ENCODE results near the gene PCDHGA11. TPM values are rescaled to one million over a fixed set of nuclear protein-coding genes. Genes with fewer than 3 reads are reported as not detected.
"Not testable (repeated sequence)": the region's sequence is repeated elsewhere in the genome, so short reads cannot be mapped to it uniquely, and the experiment has no call there.

The PCDHGA11 gene
- total RNA-seq, 4 donors from 2014 or later: 3.0 to 5.8 (median 4.5) TPM

DNA sequence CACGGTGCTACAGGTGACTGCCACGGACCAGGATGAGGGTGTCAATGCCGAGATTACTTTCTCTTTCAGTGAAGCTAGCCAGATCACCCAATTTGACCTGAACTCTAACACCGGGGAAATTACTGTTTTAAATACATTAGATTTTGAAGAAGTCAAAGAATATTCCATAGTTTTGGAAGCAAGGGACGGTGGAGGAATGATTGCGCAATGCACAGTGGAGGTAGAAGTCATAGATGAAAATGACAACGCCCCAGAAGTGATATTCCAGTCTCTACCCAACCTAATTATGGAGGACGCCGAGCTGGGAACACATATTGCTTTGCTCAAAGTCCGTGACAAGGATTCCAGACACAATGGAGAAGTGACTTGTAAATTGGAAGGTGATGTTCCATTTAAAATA lies 32.2 kb upstream of the PCDHGA11 start:
- no peak overlapping the region for H3K27ac ChIP-seq (replicated peaks in 1 of 4)
- H3K27me3 ChIP-seq: peaks cover 0 to 17% (median 0%) of the 10 kb centered on the region in 4 donors
- no peak for TF ChIP-seq POLR2A (IDR thresholded peaks at IDR 0.05; ENCODE audit: low read depth)
- TF ChIP-seq POLR2AphosphoS5 (IDR thresholded peaks at IDR 0.05): no peak
- no peak for TF ChIP-seq EP300 (IDR thresholded peaks at IDR 0.05)
- TF ChIP-seq CTCF (IDR thresholded peaks at IDR 0.05): no peak
- no peak for DNase-seq (ENCODE audit: extremely low spot score)
- peaks cover 6 to 97% (median 97%) of the 10 kb centered on the region in 4 donors for H3K9me3 ChIP-seq
- intact Hi-C loops (cut with DNase I): no loop called here
- WGBS: 44% methylated on average over 10 of the region's 10 CpGs
- no peak overlapping the region for H3K4me3 ChIP-seq
- H3K36me3 ChIP-seq: peaks cover 0 to 18% (median 5%) of the 10 kb centered on the region in 4 donors
- H3K4me1 ChIP-seq: no peaks in the 10 kb centered on the region

GRCh38 chr5:141389153-141390042 lies 31.5 kb upstream of the PCDHGA11 start:
- WGBS: 41% methylated on average over 29 of the region's 77 CpGs
- DNase-seq (ENCODE audit: extremely low spot score): no peak
- Histone ChIP-seq H3K27me3 (peaks cover 0 to 17% (median 0%) of the 10 kb centered on the region in 4 donors), H3K36me3 (peaks cover 0 to 18% (median 5%) of the 10 kb centered on the region in 4 donors), H3K4me3 (peak overlapping the region in 1 of 4 donors; percentile 6), H3K9me3 (peaks cover 12 to 97% (median 97%) of the 10 kb centered on the region in 4 donors), H3K4me1 (no peaks in the 10 kb centered on the region), H3K27ac (replicated peaks in 1 of 4) (no peak overlapping the region)
- intact Hi-C loops (cut with DNase I): no loop called here
- TF ChIP-seq CTCF (IDR thresholded peaks at IDR 0.05): no peak
- no peak for TF ChIP-seq POLR2AphosphoS5 (IDR thresholded peaks at IDR 0.05)
- TF ChIP-seq EP300 (IDR thresholded peaks at IDR 0.05): no peak
- TF ChIP-seq POLR2A (IDR thresholded peaks at IDR 0.05; ENCODE audit: low read depth): no peak

GRCh38 chr5:141392429-141393198 lies 28.2 kb upstream of the PCDHGA11 start, which contains the start of gene PCDHGA8:
Gene PCDHGA8, plus strand, starts transcription at chr5:141392633. Its CDS starts 181 bp downstream, at chr5:141392814.
- intact Hi-C loops (cut with DNase I): no loop called here
- 27% methylated on average over 35 of the region's 38 CpGs for WGBS
- DNase-seq (ENCODE audit: extremely low spot score): no peak
- Histone ChIP-seq H3K4me3 (no peak within 1 kb of the TSS), H3K27ac (replicated peaks in 1 of 4) (no peak within 1 kb of the TSS), H3K9me3 (peaks cover 12 to 97% (median 95%) of the 10 kb centered on the region in 4 donors), H3K36me3 (peaks cover 0 to 12% (median 5%) of the 10 kb centered on the region in 4 donors), H3K27me3 (peaks cover 0 to 12% (median 0%) of the 10 kb centered on the region in 4 donors), H3K4me1 (no peaks in the 10 kb centered on the region)
- TF ChIP-seq POLR2A (IDR thresholded peaks at IDR 0.05; ENCODE audit: low read depth) (no peak), CTCF (IDR thresholded peaks at IDR 0.05) (no peak), POLR2AphosphoS5 (IDR thresholded peaks at IDR 0.05) (no peak), EP300 (IDR thresholded peaks at IDR 0.05) (no peak)

- H3K4me3 ChIP-seq: no peak overlapping the region
- H3K9me3 ChIP-seq: peaks cover 12 to 97% (median 95%) of the 10 kb centered on the region in 4 donors
- peaks cover 0 to 12% (median 5%) of the 10 kb centered on the region in 4 donors for H3K36me3 ChIP-seq
- H3K4me1 ChIP-seq: no peaks in the 10 kb centered on the region
- WGBS: 43% methylated on average over 16 of the region's 21 CpGs
- DNase-seq (ENCODE audit: extremely low spot score): no peak
- peaks cover 0 to 12% (median 0%) of the 10 kb centered on the region in 4 donors for H3K27me3 ChIP-seq
- TF ChIP-seq POLR2AphosphoS5 (IDR thresholded peaks at IDR 0.05) (no peak), EP300 (IDR thresholded peaks at IDR 0.05) (no peak), CTCF (IDR thresholded peaks at IDR 0.05) (no peak), POLR2A (IDR thresholded peaks at IDR 0.05; ENCODE audit: low read depth) (no peak)
- H3K27ac ChIP-seq (replicated peaks in 1 of 4): no peak overlapping the region
- intact Hi-C loops (cut with DNase I): no loop called here
Measured at GRCh38 chr5:141393267-141393666, 27.6 kb upstream of the PCDHGA11 start.

- H3K4me3 ChIP-seq; intact Hi-C loops (cut with DNase I); DNase-seq (ENCODE audit: extremely low spot score); H3K27ac ChIP-seq (replicated peaks in 1 of 4); H3K27me3 ChIP-seq; H3K4me1 ChIP-seq: not testable (repeated sequence)
- Histone ChIP-seq H3K36me3 (peaks cover 0 to 12% (median 4%) of the 10 kb centered on the region in 4 donors), H3K9me3 (peaks cover 24 to 97% (median 95%) of the 10 kb centered on the region in 4 donors)
- WGBS: 28% methylated on average over 21 of the region's 53 CpGs
Measured at GRCh38 chr5:141394401-141395187, 26.3 kb upstream of the PCDHGA11 start.
